ENCODE results near the gene PHYKPL.
"Not testable (repeated sequence)": the region's sequence is repeated elsewhere in the genome, so short reads cannot be mapped to it uniquely, and the experiment has no call there.

Gene PHYKPL

GRCh38 chr5:178256746-178257145, 24.1 kb upstream of the PHYKPL start:
- TF ChIP-seq, protein P1, sequence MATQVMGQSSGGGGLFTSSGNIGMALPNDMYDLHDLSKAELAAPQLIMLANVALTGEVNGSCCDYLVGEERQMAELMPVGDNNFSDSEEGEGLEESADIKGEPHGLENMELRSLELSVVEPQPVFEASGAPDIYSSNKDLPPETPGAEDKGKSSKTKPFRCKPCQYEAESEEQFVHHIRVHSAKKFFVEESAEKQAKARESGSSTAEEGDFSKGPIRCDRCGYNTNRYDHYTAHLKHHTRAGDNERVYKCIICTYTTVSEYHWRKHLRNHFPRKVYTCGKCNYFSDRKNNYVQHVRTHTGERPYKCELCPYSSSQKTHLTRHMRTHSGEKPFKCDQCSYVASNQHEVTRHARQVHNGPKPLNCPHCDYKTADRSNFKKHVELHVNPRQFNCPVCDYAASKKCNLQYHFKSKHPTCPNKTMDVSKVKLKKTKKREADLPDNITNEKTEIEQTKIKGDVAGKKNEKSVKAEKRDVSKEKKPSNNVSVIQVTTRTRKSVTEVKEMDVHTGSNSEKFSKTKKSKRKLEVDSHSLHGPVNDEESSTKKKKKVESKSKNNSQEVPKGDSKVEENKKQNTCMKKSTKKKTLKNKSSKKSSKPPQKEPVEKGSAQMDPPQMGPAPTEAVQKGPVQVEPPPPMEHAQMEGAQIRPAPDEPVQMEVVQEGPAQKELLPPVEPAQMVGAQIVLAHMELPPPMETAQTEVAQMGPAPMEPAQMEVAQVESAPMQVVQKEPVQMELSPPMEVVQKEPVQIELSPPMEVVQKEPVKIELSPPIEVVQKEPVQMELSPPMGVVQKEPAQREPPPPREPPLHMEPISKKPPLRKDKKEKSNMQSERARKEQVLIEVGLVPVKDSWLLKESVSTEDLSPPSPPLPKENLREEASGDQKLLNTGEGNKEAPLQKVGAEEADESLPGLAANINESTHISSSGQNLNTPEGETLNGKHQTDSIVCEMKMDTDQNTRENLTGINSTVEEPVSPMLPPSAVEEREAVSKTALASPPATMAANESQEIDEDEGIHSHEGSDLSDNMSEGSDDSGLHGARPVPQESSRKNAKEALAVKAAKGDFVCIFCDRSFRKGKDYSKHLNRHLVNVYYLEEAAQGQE (IDR thresholded peaks at IDR 0.05; ENCODE audit: insufficient replicate concordance, low read depth), result no peak
- no peak for TF ChIP-seq CTCF (IDR thresholded peaks at IDR 0.05; ENCODE audit: insufficient read depth, low read length)
- no peak for TF ChIP-seq POLR2AphosphoS5 (IDR thresholded peaks at IDR 0.05; ENCODE audit: low read depth)
- TF ChIP-seq GABPA (IDR thresholded peaks at IDR 0.05; ENCODE audit: low read depth), result no peak
- no peak for TF ChIP-seq SPI1 (IDR thresholded peaks at IDR 0.05; ENCODE audit: borderline replicate concordance, low read depth)
- DNase-seq (ENCODE audit: low read depth in 1 of 2, low spot score in 1 of 2), result no peak
- Histone ChIP-seq H3K27me3 (ENCODE audit: insufficient read depth, poor library complexity, severe bottlenecking) (no peaks in the 10 kb centered on the region), H3K4me3 (replicated peaks; ENCODE audit: insufficient read depth, low read length) (no peak overlapping the region), H3K27ac (replicated peaks) (no peak overlapping the region)

GRCh38 chr5:178253632-178254031, 21.0 kb upstream of the PHYKPL start:
- not testable (repeated sequence) for H3K27me3 ChIP-seq (ENCODE audit: insufficient read depth, poor library complexity, severe bottlenecking); H3K27ac ChIP-seq (replicated peaks); DNase-seq (ENCODE audit: low read depth in 1 of 2, low spot score in 1 of 2); H3K4me3 ChIP-seq (replicated peaks; ENCODE audit: insufficient read depth, low read length)

DNA sequence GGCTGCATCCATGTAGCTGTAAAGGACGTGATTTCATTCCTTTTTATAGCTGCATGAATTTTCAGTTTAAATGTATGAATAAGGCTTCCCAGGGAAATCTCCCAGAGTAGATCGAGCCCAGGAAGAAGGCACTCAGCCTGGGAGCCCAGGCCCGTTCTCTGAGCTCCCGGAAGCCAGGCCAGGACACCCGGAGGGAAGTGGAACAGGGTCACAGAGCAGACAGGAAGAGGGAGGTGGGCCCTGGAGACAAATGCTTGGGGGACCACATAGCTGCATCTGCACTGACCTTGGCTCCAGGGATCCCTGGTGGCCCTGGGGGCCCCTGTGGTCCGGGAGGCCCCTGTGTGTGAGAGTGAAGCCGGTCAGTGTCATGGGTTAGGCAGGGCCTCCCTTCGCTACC, 19.7 kb upstream of the PHYKPL start:
- TF ChIP-seq, protein P1 (IDR thresholded peaks at IDR 0.05; ENCODE audit: insufficient replicate concordance, low read depth), result no peak
- TF ChIP-seq POLR2AphosphoS5 (IDR thresholded peaks at IDR 0.05; ENCODE audit: low read depth), result no peak
- no peak for TF ChIP-seq CTCF (IDR thresholded peaks at IDR 0.05; ENCODE audit: insufficient read depth, low read length)
- TF ChIP-seq GABPA (IDR thresholded peaks at IDR 0.05; ENCODE audit: low read depth), result no peak
- no peak for TF ChIP-seq SPI1 (IDR thresholded peaks at IDR 0.05; ENCODE audit: borderline replicate concordance, low read depth)
- DNase-seq (ENCODE audit: low read depth in 1 of 2, low spot score in 1 of 2), result no peak
- Histone ChIP-seq H3K27ac (replicated peaks) (no peak overlapping the region), H3K4me3 (replicated peaks; ENCODE audit: insufficient read depth, low read length) (no peak overlapping the region), H3K27me3 (ENCODE audit: insufficient read depth, poor library complexity, severe bottlenecking) (no peaks in the 10 kb centered on the region)

GRCh38 chr5:178250263-178250662, 17.7 kb upstream of the PHYKPL start:
- no peak for DNase-seq (ENCODE audit: low read depth in 1 of 2, low spot score in 1 of 2)
- no peak for TF ChIP-seq GABPA (IDR thresholded peaks at IDR 0.05; ENCODE audit: low read depth)
- Histone ChIP-seq H3K4me3 (replicated peaks; ENCODE audit: insufficient read depth, low read length) (no peak overlapping the region), H3K27ac (replicated peaks) (no peak overlapping the region), H3K27me3 (ENCODE audit: insufficient read depth, poor library complexity, severe bottlenecking) (no peaks in the 10 kb centered on the region)

- Histone ChIP-seq H3K27ac (replicated peaks) (no peak overlapping the region), H3K4me3 (replicated peaks; ENCODE audit: insufficient read depth, low read length) (no peak overlapping the region), H3K27me3 (ENCODE audit: insufficient read depth, poor library complexity, severe bottlenecking) (no peaks in the 10 kb centered on the region)
- DNase-seq (ENCODE audit: low read depth in 1 of 2, low spot score in 1 of 2), result no peak
- TF ChIP-seq, protein P1 (IDR thresholded peaks at IDR 0.05; ENCODE audit: insufficient replicate concordance, low read depth), result no peak
- TF ChIP-seq GABPA (IDR thresholded peaks at IDR 0.05; ENCODE audit: low read depth), result no peak
- no peak for TF ChIP-seq SPI1 (IDR thresholded peaks at IDR 0.05; ENCODE audit: borderline replicate concordance, low read depth)
- TF ChIP-seq POLR2AphosphoS5 (IDR thresholded peaks at IDR 0.05; ENCODE audit: low read depth), result no peak
- TF ChIP-seq CTCF (IDR thresholded peaks at IDR 0.05; ENCODE audit: insufficient read depth, low read length), result no peak
Measured at GRCh38 chr5:178249191-178249989, 16.8 kb upstream of the PHYKPL start.
